ENCODE measurements around the gene PSENEN.
A peak's percentile ranks its signal among the peaks of the same experiment; 100 is the strongest.

PSENEN gene

DNA sequence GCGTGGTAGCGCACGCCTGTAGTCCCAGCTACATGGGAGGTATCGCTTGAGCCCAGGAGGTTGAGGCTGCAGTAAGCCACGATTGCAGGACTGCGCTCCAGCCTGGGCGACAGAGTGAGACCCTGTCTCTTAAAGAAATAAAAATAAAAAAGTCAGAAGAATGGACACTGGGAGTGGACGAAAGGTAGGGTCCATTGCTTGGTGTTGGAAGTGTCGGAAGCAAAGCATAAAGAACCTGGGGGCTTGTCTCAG is 29.5 kb downstream of the PSENEN start:
- no peaks in the 10 kb centered on the region for H3K9me3 ChIP-seq (ENCODE audit: control insufficient read depth, insufficient read depth, low read length)
- H3K36me3 ChIP-seq (ENCODE audit: control insufficient read depth, insufficient read depth, low read length), result no peaks in the 10 kb centered on the region
- peaks cover 8% of the 10 kb centered on the region for H3K4me1 ChIP-seq (ENCODE audit: control insufficient read depth, insufficient read depth, low read length)
- H3K9ac ChIP-seq (ENCODE audit: low read depth, low read length), result no peak overlapping the region
- H3K4me3 ChIP-seq (ENCODE audit: low read depth, low read length), result peak overlapping the region; percentile 8
- H3K27me3 ChIP-seq (ENCODE audit: control insufficient read depth, insufficient read depth, low read length), result peaks cover 20% of the 10 kb centered on the region

DNA sequence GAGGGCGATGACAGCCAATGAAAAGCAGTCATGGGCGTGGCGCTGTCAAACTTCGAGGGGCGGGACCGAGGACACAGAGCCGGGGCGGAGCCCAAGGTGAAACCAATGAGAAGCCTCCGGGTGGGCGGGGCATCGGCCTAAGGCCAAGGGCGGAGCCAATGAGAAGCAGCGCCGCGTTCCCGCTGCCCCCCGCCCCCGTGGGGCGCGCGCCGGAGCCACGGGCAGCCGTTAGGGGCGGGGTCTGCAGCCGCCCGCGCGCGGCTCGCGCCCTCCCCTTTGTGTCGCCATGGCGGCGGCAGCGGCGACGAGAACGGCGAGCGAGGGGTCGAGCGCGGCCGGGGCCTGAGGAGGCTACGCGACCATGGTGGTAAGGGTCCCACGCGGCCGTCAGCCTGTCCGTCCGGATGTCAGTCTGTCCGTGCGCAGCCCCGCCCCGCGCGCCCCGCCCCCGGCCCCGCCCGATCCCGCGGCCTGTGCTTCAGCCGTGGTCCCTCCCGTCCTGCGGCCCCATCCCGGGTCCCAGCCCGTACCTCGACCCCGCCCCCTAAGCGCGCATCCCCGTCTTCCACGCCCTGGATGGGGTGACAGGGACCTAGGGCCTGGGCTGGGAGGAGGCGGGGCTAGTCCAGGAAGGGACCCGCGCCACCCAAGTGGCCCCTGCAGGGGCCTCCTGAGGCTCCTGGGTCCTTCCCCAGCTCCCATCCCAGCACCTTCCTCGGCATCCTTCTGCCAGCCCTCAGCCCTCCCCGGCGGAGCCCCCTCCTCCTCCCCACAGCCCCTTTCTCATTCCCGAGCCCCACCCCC is 30.0 kb downstream of the PSENEN start, which contains the start of gene ARHGAP33:
ARHGAP33 (plus strand) TSS at position 267 of the 804 bp plus-strand sequence; CDS start at position 362, 95 bp downstream.
- Histone ChIP-seq H3K36me3 (ENCODE audit: control insufficient read depth, insufficient read depth, low read length) (no peaks in the 10 kb centered on the region), H3K4me1 (ENCODE audit: control insufficient read depth, insufficient read depth, low read length) (peaks cover 8% of the 10 kb centered on the region), H3K27me3 (ENCODE audit: control insufficient read depth, insufficient read depth, low read length) (peaks cover 20% of the 10 kb centered on the region), H3K4me3 (ENCODE audit: low read depth, low read length) (peak within 1 kb of the TSS; percentile 55), H3K9me3 (ENCODE audit: control insufficient read depth, insufficient read depth, low read length) (no peaks in the 10 kb centered on the region), H3K9ac (ENCODE audit: low read depth, low read length) (no peak within 1 kb of the TSS)

DNA sequence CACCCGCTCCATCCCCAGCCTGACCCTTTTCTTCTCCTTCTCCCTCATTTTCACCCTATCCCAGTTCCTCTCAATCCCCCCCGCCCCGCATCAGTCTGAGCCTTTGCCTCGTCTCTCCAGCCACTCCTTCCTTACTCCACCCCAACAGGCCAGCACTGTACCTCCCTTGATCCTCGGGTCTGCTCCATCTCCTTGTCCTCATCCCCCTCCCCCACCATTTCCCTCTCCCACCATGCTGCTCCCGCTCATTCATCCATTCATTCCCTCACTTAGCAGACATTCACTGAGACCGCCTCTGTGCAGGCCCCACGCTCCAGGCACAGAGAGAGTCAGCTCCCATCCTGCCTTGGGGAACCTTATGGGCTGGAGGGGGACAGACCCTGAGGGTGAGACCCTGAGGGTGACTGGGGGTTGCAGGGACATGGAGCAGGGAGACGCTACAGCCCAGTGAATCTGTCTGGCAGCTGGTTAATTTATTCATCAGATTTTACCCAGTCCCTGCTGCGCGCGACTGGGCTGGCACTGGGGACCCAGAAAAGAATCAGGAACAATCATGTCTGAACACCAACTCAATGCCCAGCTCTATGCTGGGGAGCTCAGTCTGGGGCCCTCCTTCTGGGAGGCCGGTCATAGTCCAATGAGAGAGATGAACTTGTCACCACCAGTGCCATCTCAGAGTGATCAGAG is 30.8 kb downstream of the PSENEN start:
- peaks cover 20% of the 10 kb centered on the region for H3K27me3 ChIP-seq (ENCODE audit: control insufficient read depth, insufficient read depth, low read length)
- H3K9ac ChIP-seq (ENCODE audit: low read depth, low read length), result no peak overlapping the region
- H3K4me1 ChIP-seq (ENCODE audit: control insufficient read depth, insufficient read depth, low read length), result peaks cover 8% of the 10 kb centered on the region
- no peaks in the 10 kb centered on the region for H3K36me3 ChIP-seq (ENCODE audit: control insufficient read depth, insufficient read depth, low read length)
- H3K9me3 ChIP-seq (ENCODE audit: control insufficient read depth, insufficient read depth, low read length), result no peaks in the 10 kb centered on the region
- peak overlapping the region; percentile 55 for H3K4me3 ChIP-seq (ENCODE audit: low read depth, low read length)

DNA sequence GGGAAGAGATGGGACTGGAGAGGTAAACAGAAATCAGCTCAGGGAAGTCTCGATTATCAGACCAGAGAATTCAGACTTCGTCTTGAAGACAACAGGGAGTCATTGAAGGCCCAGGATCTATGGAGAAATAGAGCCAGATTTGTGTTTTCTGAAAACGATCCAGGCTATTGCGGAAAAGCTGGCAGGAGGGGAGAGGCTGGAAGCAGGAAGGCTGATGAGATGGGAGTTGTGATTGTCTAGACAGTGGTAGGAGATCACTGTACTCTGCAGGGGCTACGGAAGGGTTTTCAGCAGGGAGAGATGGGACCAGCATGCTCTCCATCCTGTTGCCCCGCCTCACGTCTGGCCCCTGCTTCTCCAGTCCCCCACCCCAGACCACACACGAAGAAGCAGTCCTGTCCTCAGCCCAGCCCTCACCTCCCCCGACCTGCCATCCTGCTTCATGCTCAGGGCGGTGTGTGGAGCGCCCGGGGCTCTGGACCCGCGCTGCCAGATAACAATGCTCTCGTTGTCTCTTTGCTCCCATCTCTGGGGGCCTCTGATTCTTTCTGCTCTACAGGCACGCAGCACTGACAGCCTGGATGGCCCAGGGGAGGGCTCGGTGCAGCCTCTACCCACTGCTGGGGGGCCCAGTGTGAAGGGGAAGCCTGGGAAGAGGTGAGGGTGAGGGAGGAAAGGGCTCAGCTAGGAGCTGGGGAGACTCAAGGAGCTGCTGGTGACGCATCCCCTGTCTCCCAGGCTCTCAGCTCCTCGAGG is 31.8 kb downstream of the PSENEN start:
- peaks cover 10% of the 10 kb centered on the region for H3K4me1 ChIP-seq (ENCODE audit: control insufficient read depth, insufficient read depth, low read length)
- no peak overlapping the region for H3K9ac ChIP-seq (ENCODE audit: low read depth, low read length)
- peaks cover 20% of the 10 kb centered on the region for H3K27me3 ChIP-seq (ENCODE audit: control insufficient read depth, insufficient read depth, low read length)
- H3K9me3 ChIP-seq (ENCODE audit: control insufficient read depth, insufficient read depth, low read length), result no peaks in the 10 kb centered on the region
- H3K36me3 ChIP-seq (ENCODE audit: control insufficient read depth, insufficient read depth, low read length), result no peaks in the 10 kb centered on the region
- peak overlapping the region; percentile 8 for H3K4me3 ChIP-seq (ENCODE audit: low read depth, low read length)

DNA sequence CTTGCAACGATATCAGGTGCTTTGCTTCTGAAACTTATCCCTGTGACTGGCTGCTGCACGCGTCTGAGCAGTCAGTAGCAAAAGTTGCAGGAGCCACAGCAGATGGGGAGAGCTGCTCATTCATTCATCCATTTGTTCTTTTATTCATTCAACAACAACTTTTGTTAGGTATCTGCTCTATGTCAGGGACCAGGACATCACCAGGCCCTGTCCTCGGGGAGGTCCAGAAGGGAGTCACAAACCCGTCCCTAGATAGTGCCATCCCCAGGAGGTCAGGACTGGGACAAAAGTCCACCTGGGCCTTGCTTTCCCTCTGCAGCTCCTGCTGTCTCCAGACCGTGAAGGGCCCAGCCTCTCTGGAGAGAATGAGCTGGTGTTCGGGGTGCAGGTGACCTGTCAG is 32.5 kb downstream of the PSENEN start:
- H3K27me3 ChIP-seq (ENCODE audit: control insufficient read depth, insufficient read depth, low read length), result peaks cover 19% of the 10 kb centered on the region
- H3K9ac ChIP-seq (ENCODE audit: low read depth, low read length), result no peak overlapping the region
- H3K9me3 ChIP-seq (ENCODE audit: control insufficient read depth, insufficient read depth, low read length), result no peaks in the 10 kb centered on the region
- no peaks in the 10 kb centered on the region for H3K36me3 ChIP-seq (ENCODE audit: control insufficient read depth, insufficient read depth, low read length)
- peaks cover 10% of the 10 kb centered on the region for H3K4me1 ChIP-seq (ENCODE audit: control insufficient read depth, insufficient read depth, low read length)
- no peak overlapping the region for H3K4me3 ChIP-seq (ENCODE audit: low read depth, low read length)

DNA sequence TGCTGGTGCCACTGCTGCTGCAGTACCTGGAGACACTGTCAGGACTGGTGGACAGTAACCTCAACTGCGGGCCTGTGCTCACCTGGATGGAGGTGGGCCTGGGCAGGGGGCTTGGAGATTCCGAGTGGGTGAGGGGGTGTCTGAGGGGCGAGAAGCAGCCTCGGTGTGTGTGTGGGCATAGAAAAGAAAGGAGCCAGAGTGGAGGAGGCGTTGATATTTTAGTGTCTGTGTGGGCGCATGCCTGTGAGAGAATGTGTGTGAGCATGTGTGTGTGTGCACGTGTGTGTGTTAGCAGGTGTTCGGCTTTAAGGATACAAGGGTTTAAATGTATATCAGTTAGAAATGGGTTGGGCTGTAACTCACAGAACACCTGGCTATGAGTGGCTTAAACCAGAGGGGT is 33.6 kb downstream of the PSENEN start:
- Histone ChIP-seq H3K4me1 (ENCODE audit: control insufficient read depth, insufficient read depth, low read length) (peaks cover 10% of the 10 kb centered on the region), H3K9me3 (ENCODE audit: control insufficient read depth, insufficient read depth, low read length) (no peaks in the 10 kb centered on the region), H3K9ac (ENCODE audit: low read depth, low read length) (no peak overlapping the region), H3K4me3 (ENCODE audit: low read depth, low read length) (no peak overlapping the region), H3K27me3 (ENCODE audit: control insufficient read depth, insufficient read depth, low read length) (peaks cover 17% of the 10 kb centered on the region), H3K36me3 (ENCODE audit: control insufficient read depth, insufficient read depth, low read length) (no peaks in the 10 kb centered on the region)

DNA sequence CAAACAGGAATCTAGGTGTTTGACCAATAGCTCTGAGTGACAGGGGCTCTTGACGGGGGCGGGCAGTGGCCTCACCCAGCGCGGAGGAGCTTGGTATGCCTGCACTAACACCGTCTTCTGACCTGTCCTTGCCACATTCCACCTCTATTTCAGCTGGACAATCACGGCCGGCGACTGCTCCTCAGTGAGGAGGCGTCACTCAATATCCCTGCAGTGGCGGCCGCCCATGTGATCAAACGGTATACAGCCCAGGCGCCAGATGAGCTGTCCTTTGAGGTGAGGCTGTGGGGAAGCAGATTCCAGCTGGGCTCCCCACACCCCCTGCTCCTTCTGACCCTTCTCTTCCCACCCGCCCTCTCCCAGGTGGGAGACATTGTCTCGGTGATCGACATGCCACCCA is 34.6 kb downstream of the PSENEN start:
- Histone ChIP-seq H3K9ac (ENCODE audit: low read depth, low read length) (no peak overlapping the region), H3K9me3 (ENCODE audit: control insufficient read depth, insufficient read depth, low read length) (no peaks in the 10 kb centered on the region), H3K4me3 (ENCODE audit: low read depth, low read length) (no peak overlapping the region), H3K27me3 (ENCODE audit: control insufficient read depth, insufficient read depth, low read length) (peaks cover 17% of the 10 kb centered on the region), H3K4me1 (ENCODE audit: control insufficient read depth, insufficient read depth, low read length) (peaks cover 10% of the 10 kb centered on the region), H3K36me3 (ENCODE audit: control insufficient read depth, insufficient read depth, low read length) (no peaks in the 10 kb centered on the region)

DNA sequence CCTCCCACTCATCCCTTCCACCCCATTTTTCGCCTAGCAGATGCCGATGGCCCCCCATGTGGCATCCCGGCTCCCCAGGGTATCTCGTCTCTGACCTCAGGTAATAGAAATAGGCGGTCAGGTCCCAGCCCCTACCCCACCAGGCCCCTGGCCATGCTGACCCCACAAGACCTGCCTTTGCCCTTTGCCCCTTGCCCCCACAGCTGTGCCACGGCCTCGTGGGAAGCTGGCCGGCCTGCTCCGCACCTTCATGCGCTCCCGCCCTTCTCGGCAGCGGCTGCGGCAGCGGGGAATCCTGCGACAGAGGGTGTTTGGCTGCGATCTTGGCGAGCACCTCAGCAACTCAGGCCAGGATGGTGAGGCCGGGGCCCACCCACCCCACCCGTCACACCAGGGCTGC is 35.3 kb downstream of the PSENEN start:
- H3K4me1 ChIP-seq (ENCODE audit: control insufficient read depth, insufficient read depth, low read length), result peaks cover 10% of the 10 kb centered on the region
- no peaks in the 10 kb centered on the region for H3K9me3 ChIP-seq (ENCODE audit: control insufficient read depth, insufficient read depth, low read length)
- H3K27me3 ChIP-seq (ENCODE audit: control insufficient read depth, insufficient read depth, low read length), result peaks cover 17% of the 10 kb centered on the region
- no peaks in the 10 kb centered on the region for H3K36me3 ChIP-seq (ENCODE audit: control insufficient read depth, insufficient read depth, low read length)
- H3K9ac ChIP-seq (ENCODE audit: low read depth, low read length), result no peak overlapping the region
- H3K4me3 ChIP-seq (ENCODE audit: low read depth, low read length), result no peak overlapping the region

DNA sequence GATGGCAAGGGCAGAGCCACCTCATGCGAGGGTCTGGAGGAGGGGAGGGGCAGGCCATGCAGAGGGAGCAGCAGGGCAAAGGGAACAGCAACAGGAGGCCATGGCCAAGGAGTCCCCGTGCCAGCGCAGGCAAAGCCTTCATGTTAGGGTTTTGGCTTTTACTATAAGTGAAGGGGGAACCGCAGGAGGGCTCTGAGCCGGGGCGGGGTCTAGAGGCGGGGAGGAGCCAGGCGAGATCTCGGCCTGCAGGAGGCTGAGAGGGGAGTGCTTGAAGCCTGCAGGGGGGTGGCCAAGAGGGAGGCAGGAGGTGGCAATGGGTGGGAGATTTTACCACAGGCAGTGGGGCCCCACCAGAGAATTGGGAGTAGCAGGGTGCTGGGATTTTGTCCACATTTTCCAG is 36.2 kb downstream of the PSENEN start:
- peaks cover 8% of the 10 kb centered on the region for H3K4me1 ChIP-seq (ENCODE audit: control insufficient read depth, insufficient read depth, low read length)
- H3K9me3 ChIP-seq (ENCODE audit: control insufficient read depth, insufficient read depth, low read length), result no peaks in the 10 kb centered on the region
- H3K4me3 ChIP-seq (ENCODE audit: low read depth, low read length), result peak overlapping the region; percentile 8
- H3K36me3 ChIP-seq (ENCODE audit: control insufficient read depth, insufficient read depth, low read length), result no peaks in the 10 kb centered on the region
- peaks cover 11% of the 10 kb centered on the region for H3K27me3 ChIP-seq (ENCODE audit: control insufficient read depth, insufficient read depth, low read length)
- no peak overlapping the region for H3K9ac ChIP-seq (ENCODE audit: low read depth, low read length)

DNA sequence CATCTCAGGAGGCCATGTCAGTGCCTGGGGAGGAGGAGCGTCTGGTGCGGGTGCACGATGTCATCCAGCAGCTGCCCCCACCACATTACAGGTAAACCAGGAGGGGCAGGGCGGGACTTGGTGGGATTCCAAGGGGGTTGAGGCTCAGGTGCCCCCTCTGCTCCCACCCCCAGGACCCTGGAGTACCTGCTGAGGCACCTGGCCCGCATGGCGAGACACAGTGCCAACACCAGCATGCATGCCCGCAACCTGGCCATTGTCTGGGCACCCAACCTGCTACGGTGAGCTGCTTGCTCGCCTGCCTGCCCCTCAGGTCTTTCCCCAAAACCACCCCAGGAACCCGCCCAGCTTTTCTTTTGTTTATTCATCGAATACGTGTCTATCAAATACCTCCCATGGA is 37.1 kb downstream of the PSENEN start:
- Histone ChIP-seq H3K27me3 (ENCODE audit: control insufficient read depth, insufficient read depth, low read length) (peaks cover 3% of the 10 kb centered on the region), H3K4me1 (ENCODE audit: control insufficient read depth, insufficient read depth, low read length) (peaks cover 2% of the 10 kb centered on the region), H3K9me3 (ENCODE audit: control insufficient read depth, insufficient read depth, low read length) (no peaks in the 10 kb centered on the region), H3K4me3 (ENCODE audit: low read depth, low read length) (no peak overlapping the region), H3K9ac (ENCODE audit: low read depth, low read length) (no peak overlapping the region), H3K36me3 (ENCODE audit: control insufficient read depth, insufficient read depth, low read length) (no peaks in the 10 kb centered on the region)

DNA sequence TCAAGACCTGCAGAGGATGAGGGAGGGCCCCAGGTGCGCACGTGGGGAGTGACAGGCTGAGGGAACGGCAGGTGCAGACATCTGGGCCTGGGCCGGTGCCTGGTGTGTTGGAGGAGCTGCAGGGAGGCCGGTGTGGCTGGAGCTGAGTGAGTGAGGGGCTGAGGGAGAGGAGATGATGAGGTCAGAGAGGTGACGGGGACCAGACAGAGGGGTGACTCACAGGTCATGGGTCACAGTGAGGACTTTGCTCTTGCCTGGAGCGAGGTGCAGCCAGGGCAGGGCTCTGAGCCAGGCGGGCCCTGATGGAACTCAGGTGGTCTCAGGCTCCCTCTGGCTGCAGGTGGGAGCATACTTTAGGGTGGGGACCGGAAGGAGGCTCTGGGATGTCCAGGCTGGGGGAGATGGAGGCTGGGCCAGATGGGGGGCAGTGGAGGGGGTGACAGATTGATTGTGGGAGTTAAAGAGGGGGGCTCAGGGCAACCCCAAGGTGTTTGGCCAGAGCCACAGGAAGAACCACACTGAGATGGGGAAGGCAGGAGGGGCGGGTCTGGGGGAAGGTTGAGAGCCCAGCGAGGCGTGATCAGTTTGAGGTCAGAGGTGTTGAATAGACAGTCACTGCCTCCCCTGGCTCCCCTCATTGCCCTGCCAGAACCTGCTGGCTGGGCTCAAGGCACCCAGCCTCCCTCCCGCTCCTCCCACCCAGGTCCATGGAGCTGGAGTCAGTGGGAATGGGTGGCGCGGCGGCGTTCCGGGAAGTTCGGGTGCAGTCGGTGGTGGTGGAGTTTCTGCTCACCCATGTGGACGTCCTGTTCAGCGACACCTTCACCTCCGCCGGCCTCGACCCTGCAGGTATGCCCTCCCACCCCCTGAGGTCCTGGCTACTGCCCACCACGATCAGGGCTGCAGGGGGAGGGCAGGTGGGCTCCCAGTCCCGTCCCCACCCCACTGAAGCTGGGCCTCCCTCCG is 38.3 kb downstream of the PSENEN start:
- peaks cover 2% of the 10 kb centered on the region for H3K4me1 ChIP-seq (ENCODE audit: control insufficient read depth, insufficient read depth, low read length)
- H3K4me3 ChIP-seq (ENCODE audit: low read depth, low read length), result peak overlapping the region; percentile 68
- no peaks in the 10 kb centered on the region for H3K36me3 ChIP-seq (ENCODE audit: control insufficient read depth, insufficient read depth, low read length)
- H3K27me3 ChIP-seq (ENCODE audit: control insufficient read depth, insufficient read depth, low read length), result no peaks in the 10 kb centered on the region
- no peaks in the 10 kb centered on the region for H3K9me3 ChIP-seq (ENCODE audit: control insufficient read depth, insufficient read depth, low read length)
- H3K9ac ChIP-seq (ENCODE audit: low read depth, low read length), result no peak overlapping the region

Data from iPS-15b (cell line).